GM19395 (cell line): Measurements from ENCODE around the gene SUGP1.

Experiments
- ATAC-seq: cut with Tn5 transposase; IDR thresholded peaks from one replicate; pipeline ENCODE4 v1.9.1; 2021; ENCODE audit warnings: mild to moderate bottlenecking, moderate library complexity; ENCODE audit not compliant: unreplicated experiment

The SUGP1 gene

GRCh38 chr19:19236173-19236572 is 84.1 kb downstream of the SUGP1 start:
- no peak for ATAC-seq

- no peak for ATAC-seq
Measured at GRCh38 chr19:19234220-19234816, 86.0 kb downstream of the SUGP1 start.

GRCh38 chr19:19232261-19232721 is 88.0 kb downstream of the SUGP1 start:
- no peak for ATAC-seq

- ATAC-seq, result no peak
Measured at GRCh38 chr19:19230999-19231398, 89.3 kb downstream of the SUGP1 start.

GRCh38 chr19:19229701-19230100 is 90.6 kb downstream of the SUGP1 start:
- no peak for ATAC-seq

- ATAC-seq, result no peak
Measured at GRCh38 chr19:19227217-19227616, 93.1 kb downstream of the SUGP1 start.

GRCh38 chr19:19226663-19227062 is 93.6 kb downstream of the SUGP1 start:
- ATAC-seq, result no peak

GRCh38 chr19:19226204-19226603 is 94.1 kb downstream of the SUGP1 start:
- no peak for ATAC-seq
